ENCODE measurements around the gene TMC7.

TMC7 gene

GRCh38 chr16:19090916-19091315 is 107.2 kb downstream of the TMC7 start:
- no peaks in the 10 kb centered on the region for H3K27me3 ChIP-seq (replicated peaks; ENCODE audit: control insufficient read depth, insufficient read depth, low read length)
- H3K36me3 ChIP-seq (ENCODE audit: control insufficient read depth, insufficient read depth, low read length) = no peaks in the 10 kb centered on the region
- TF ChIP-seq, protein P1, sequence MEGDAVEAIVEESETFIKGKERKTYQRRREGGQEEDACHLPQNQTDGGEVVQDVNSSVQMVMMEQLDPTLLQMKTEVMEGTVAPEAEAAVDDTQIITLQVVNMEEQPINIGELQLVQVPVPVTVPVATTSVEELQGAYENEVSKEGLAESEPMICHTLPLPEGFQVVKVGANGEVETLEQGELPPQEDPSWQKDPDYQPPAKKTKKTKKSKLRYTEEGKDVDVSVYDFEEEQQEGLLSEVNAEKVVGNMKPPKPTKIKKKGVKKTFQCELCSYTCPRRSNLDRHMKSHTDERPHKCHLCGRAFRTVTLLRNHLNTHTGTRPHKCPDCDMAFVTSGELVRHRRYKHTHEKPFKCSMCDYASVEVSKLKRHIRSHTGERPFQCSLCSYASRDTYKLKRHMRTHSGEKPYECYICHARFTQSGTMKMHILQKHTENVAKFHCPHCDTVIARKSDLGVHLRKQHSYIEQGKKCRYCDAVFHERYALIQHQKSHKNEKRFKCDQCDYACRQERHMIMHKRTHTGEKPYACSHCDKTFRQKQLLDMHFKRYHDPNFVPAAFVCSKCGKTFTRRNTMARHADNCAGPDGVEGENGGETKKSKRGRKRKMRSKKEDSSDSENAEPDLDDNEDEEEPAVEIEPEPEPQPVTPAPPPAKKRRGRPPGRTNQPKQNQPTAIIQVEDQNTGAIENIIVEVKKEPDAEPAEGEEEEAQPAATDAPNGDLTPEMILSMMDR (IDR thresholded peaks at IDR 0.05; ENCODE audit: insufficient read depth, low read length, poor library complexity, severe bottlenecking) = no peak
- DNase-seq (ENCODE audit: extremely low read depth, insufficient read length) = no peak
- no peak overlapping the region for H3K4me3 ChIP-seq (replicated peaks; ENCODE audit: low read depth, low read length)

GRCh38 chr16:19092653-19093410 is 109.1 kb downstream of the TMC7 start:
- Histone ChIP-seq H3K27me3 (replicated peaks; ENCODE audit: control insufficient read depth, insufficient read depth, low read length) (no peaks in the 10 kb centered on the region), H3K36me3 (ENCODE audit: control insufficient read depth, insufficient read depth, low read length) (no peaks in the 10 kb centered on the region), H3K4me3 (replicated peaks; ENCODE audit: low read depth, low read length) (no peak overlapping the region)
- no peak for DNase-seq (ENCODE audit: extremely low read depth, insufficient read length)
- TF ChIP-seq, protein P1 (IDR thresholded peaks at IDR 0.05; ENCODE audit: insufficient read depth, low read length, poor library complexity, severe bottlenecking) = no peak

- TF ChIP-seq, protein P1 (IDR thresholded peaks at IDR 0.05; ENCODE audit: insufficient read depth, low read length, poor library complexity, severe bottlenecking) = no peak
- no peaks in the 10 kb centered on the region for H3K36me3 ChIP-seq (ENCODE audit: control insufficient read depth, insufficient read depth, low read length)
Measured at GRCh38 chr16:19093631-19094541, 110.2 kb downstream of the TMC7 start.

GRCh38 chr16:19094542-19095365 is 111.0 kb downstream of the TMC7 start:
- Histone ChIP-seq H3K27me3 (replicated peaks; ENCODE audit: control insufficient read depth, insufficient read depth, low read length) (no peaks in the 10 kb centered on the region), H3K4me3 (replicated peaks; ENCODE audit: low read depth, low read length) (no peak overlapping the region), H3K36me3 (ENCODE audit: control insufficient read depth, insufficient read depth, low read length) (no peaks in the 10 kb centered on the region)
- TF ChIP-seq, protein P1 (IDR thresholded peaks at IDR 0.05; ENCODE audit: insufficient read depth, low read length, poor library complexity, severe bottlenecking) = no peak
- DNase-seq (ENCODE audit: extremely low read depth, insufficient read length) = no peak

More at GRCh38 chr16:19093631-19094541, 110.2 kb downstream of the TMC7 start:
- no peak for DNase-seq (ENCODE audit: extremely low read depth, insufficient read length)
- Histone ChIP-seq H3K4me3 (replicated peaks; ENCODE audit: low read depth, low read length) (no peak overlapping the region), H3K27me3 (replicated peaks; ENCODE audit: control insufficient read depth, insufficient read depth, low read length) (no peaks in the 10 kb centered on the region)

- H3K36me3 ChIP-seq (ENCODE audit: control insufficient read depth, insufficient read depth, low read length) = no peaks in the 10 kb centered on the region
- H3K27me3 ChIP-seq (replicated peaks; ENCODE audit: control insufficient read depth, insufficient read depth, low read length) = no peaks in the 10 kb centered on the region
- DNase-seq (ENCODE audit: extremely low read depth, insufficient read length) = peak; percentile 55
- no peak overlapping the region for H3K4me3 ChIP-seq (replicated peaks; ENCODE audit: low read depth, low read length)
- TF ChIP-seq, protein P1 (IDR thresholded peaks at IDR 0.05; ENCODE audit: insufficient read depth, low read length, poor library complexity, severe bottlenecking) = no peak
Measured at GRCh38 chr16:19095654-19096053, 111.9 kb downstream of the TMC7 start.

All from GM06990 (cell line).